SHP77 (cell line): ENCODE data around the gene PRPF40B.

ENCODE experiments used
- DNase-seq, 2 experiments: peaks; one replicate each; lab custom pipeline; 2025; lab: John Stamatoyannopoulos, UW

Gene PRPF40B

GRCh38 chr12:49635656-49636055 is 12.3 kb downstream of the PRPF40B start:
- no peak for DNase-seq

GRCh38 chr12:49636574-49636973 is 13.2 kb downstream of the PRPF40B start:
- DNase-seq, result no peak

- DNase-seq, result peak; percentile 42 to 53
Observed at GRCh38 chr12:49636979-49637755, 13.8 kb downstream of the PRPF40B start.

DNA sequence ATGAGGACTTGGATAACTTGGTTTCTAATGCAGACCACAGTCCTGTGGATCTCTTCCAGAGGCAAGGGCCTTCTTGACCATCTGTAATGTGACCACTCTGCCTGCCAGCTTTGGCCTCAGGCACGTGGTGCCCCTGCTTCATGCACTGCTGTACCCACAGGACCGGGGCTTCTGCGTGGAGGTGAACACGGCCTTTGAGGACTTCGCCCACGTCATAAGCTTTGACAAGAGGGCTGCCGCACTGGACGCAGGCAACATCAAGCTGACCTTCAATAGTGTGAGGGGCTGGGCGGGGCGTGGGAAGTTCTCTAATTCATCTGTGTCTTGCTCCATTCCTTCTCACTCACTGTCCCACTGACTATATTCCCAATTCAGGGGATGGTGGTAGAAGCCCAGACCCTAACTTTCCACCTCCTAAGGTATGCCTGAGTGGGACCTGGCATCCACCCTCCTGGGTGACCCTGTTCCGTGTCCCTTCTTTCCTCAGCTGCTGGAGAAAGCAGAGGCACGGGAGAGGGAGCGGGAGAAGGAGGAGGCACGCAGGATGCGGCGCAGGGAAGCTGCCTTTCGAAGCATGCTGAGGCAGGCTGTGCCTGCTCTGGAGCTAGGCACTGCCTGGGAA is 18.5 kb downstream of the PRPF40B start:
- no peak for DNase-seq

- DNase-seq, result no peak
Observed at GRCh38 chr12:49642370-49642802, 19.0 kb downstream of the PRPF40B start.

- no peak for DNase-seq
Observed at GRCh38 chr12:49643135-49643534, 19.8 kb downstream of the PRPF40B start.

DNA sequence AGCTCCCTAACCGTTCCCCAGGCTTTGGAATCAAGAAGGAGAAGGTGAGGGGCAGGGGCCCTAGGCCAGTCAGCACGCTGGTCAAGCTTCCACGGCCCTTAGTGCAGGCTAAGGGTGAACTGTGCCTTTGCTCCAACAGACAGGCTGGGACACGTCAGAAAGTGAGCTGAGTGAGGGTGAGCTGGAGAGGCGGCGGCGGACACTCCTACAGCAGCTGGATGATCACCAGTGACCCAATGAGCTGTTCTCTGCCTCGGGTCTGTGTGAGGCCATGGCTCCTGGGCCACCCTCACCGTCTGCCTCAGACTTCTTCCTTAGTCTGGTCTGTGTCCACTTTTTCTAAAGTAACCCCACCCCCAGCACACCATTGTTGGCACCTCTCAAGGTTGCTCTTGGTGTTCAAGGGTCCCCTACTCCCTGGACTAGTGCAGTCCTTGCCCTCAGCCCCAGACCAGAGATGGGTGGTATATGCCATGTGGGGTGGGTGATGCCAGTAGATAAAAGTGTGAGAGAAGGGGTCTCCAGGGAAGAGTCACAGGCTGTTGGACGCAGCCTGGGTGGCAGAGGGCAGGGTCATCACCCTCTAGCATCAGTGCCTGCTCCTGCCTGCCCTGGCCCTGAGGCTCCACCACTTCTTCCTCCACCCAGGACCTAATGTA is 20.7 kb downstream of the PRPF40B start:
- no peak for DNase-seq

- DNase-seq, result peak; percentile 34 to 44
Observed at GRCh38 chr12:49644620-49644994, 21.2 kb downstream of the PRPF40B start.

GRCh38 chr12:49645146-49646039 is 22.0 kb downstream of the PRPF40B start:
- no peak for DNase-seq

DNA sequence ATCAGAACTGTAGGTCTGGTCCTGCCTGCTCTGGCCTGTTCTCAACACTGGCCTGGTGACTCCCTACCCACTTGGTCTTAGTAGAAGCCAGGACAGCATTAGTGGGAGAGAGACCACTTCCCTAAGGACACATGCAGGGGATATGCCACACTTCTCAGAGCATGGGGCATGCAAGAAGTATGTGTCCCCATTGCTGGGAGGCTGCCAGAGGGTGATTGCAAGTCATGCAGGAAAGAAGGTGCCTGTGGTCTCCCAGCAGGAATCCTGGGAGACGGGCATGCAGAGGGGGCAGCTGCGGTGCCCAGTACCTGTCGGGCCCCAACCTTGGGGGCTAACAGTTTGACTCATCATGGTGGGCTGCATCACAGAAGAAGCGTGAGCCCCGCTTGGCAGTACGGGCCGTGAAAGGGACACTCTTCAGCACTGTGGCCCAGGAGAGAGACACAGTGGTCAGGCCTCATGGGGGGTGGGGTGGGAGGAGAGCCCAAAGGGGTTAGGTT is 23.0 kb downstream of the PRPF40B start:
- no peak for DNase-seq

- no peak for DNase-seq
Observed at GRCh38 chr12:49646871-49647654, 23.7 kb downstream of the PRPF40B start.

DNA sequence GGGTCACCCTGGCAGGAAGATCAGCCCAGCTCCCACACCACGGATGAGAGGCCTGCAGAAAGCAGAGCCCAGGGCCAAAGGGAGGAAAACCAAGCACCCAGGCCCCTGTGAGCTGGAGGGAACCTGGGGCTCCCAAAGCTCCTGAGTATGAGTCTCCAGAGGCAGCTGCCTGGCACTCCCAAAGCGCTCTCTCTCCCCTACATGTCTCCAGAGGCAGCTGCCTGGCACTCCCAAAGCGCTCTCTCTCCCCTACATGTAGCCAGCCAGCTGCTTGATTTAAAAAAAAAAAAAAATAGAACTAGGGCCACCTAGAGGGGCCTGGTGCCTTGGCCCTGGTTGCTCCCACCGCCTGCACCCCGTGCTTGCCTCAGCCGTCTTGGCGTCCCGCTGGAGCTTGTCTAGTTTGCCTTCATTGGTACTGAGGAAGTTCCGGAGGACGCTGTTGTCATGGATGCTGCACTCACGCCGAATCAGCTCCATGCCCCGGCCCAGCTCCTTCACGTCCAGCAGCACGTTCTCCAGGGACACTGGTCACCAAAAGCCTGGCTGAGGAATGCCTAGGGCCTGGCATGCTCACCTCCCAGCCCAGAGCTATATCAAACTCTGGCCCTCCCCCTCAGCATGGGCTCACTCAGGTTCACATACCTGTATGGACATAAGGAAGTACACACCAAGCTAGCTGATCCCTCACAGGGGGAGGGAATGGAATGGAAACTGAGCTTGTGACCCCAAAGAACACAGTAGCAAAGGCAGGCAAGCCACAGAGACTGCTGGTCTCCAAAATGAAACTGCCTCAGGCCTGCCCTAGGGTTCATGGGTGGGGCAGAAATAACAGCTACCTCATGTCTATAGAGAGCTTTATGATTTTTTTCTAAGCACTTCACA is 24.7 kb downstream of the PRPF40B start:
- DNase-seq, result no peak

DNA sequence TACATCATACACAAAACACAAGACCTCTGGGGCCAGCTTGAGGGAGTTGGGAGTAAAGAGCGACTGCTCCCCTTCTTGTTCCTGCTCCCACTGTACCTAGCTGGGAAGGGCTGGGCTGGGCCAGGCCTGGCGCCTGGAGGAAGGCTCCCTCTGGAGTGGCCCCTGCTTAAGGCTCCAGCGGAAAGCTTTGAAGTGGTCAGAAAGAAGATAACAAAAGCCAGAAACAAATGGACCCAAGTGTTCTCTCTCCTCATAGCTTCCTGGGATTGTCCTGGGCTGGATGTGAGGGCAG is 25.3 kb downstream of the PRPF40B start:
- DNase-seq, result no peak

DNA sequence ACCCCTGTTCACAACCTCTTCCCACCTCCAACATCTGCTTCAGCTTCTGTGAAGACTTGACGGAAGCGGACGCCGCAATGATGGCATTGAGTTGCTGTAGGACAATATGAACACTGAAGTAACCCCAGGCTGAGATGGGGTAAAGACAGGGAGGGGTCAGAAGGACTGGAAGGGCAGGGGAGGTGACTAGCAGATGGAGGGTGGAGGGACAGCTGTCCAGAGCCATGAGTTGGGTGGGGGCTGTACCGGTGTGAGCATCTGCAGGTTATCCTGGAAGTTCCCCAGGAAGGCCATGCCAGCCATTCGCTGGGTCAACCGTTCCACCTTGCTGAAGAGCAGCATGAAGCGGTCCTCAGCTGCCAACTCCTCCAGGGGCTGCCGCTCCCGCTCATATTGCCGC is 26.1 kb downstream of the PRPF40B start:
- DNase-seq, result no peak

DNA sequence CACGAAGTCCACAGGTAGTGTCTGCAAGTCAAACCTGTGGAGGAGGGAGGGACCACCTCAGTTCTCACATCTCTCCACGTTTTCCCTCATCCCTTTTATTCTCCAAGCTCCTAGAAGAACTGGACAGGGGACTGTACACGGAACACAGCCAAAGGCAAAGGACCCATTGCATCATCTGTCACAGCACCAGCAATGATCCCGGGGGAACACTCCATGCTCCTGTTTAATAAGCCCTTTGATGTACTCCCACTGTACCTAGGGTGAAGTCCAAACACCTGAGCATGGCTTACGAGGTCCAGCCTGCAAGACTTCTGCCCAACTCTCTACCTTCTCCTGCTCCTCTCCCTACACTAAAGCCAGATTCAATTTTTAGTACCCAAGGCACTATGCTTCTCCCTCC is 26.5 kb downstream of the PRPF40B start:
- DNase-seq, result no peak

DNA sequence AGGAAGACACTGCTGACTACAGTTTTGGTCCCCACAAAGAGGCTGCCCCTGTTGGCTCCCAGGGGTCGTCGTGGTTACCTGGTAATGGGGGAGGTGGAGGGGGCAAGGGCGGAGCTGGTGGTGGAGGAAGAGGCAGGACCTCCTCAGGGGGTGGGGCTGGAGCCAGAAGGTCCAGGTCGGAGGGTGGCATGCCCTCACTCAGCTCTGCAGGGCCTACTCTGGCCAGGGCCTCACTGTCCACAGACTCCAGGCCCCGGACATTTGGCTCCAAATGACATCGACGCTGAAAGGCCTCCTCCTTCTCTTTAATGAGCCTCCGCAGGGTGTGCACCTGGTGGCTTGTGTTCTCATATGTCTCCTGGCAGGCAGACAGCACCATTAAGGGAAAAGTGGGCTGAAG is 28.5 kb downstream of the PRPF40B start:
- peak in 1 of 2 experiments; percentile 5 for DNase-seq

DNA sequence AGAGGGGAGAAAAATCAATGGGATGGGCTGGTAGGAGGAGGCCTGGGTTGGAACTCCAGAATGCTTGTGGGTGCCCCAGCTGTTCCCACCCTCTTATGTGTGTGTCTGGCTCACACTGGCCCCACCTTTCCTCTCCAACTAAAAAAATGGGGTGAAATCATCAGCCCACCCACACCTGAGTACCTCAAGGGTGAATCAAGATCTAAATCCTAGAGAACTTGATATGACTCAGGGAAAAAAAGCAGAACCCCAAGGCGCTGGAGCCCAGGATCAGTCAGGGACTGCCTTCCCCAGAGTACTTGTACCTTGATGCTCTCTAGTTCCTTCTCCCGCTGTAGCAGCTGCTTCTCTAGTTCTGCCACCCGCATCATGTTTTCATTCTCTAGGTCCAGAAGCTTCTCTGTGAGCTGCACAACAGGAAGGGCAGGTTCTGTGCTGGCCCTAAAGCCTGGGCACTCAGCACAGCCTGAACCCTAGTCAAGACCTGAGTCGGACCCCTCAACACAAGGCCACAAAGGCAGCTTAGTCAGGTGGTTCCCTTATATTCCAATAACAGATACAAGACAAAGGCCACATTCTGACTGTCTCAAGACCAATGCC is 29.7 kb downstream of the PRPF40B start:
- DNase-seq, result no peak

- no peak for DNase-seq
Observed at GRCh38 chr12:49654715-49655114, 31.4 kb downstream of the PRPF40B start.

- DNase-seq, result no peak
Observed at GRCh38 chr12:49655595-49656236, 32.4 kb downstream of the PRPF40B start.
